ENCODE measurements around the gene PPP4R4. TPM values are rescaled to one million over a fixed set of nuclear protein-coding genes. Genes with fewer than 3 reads are reported as not detected.

Gene PPP4R4
- polyA plus RNA-seq, 3 donors: 0.08 TPM; not detected in 2

- no peak overlapping the region for H3K4me3 ChIP-seq (replicated peaks in 1 of 3; ENCODE audit: low read depth in 2 of 3, low read length in 3 of 3)
- no peaks in the 10 kb centered on the region for H3K36me3 Mint-ChIP-seq
- H3K27me3 ChIP-seq (ENCODE audit: control insufficient read depth in 2 of 2, insufficient read depth in 2 of 2, low read length in 2 of 2): no peaks in the 10 kb centered on the region
- no peak overlapping the region for H3K9ac ChIP-seq (ENCODE audit: insufficient read depth, low read length, poor library complexity, severe bottlenecking)
- H2AFZ ChIP-seq (ENCODE audit: insufficient read depth, low read depth, low read length, poor library complexity, severe bottlenecking): no peak overlapping the region
- DNase-seq: no peak
- no peak overlapping the region for H3K27ac Mint-ChIP-seq
- no peaks in the 10 kb centered on the region for H3K79me2 ChIP-seq (ENCODE audit: insufficient read depth, low read length)
- H3K36me3 ChIP-seq (replicated peaks in 1 of 2; ENCODE audit: control insufficient read depth in 1 of 2, insufficient read depth in 2 of 2, low read length in 2 of 2): no peaks in the 10 kb centered on the region
- no peaks in the 10 kb centered on the region for H3K9me3 ChIP-seq (replicated peaks in 1 of 2; ENCODE audit: control insufficient read depth in 1 of 2, insufficient read depth in 1 of 2, low read length in 2 of 2)
- H3K4me3 Mint-ChIP-seq: no peak overlapping the region
- H3K9me3 Mint-ChIP-seq: peaks cover 0 to 3% (median 2%) of the 10 kb centered on the region in 7 donors
- no peaks in the 10 kb centered on the region for H3K4me1 ChIP-seq (ENCODE audit: control insufficient read depth in 1 of 2, insufficient read depth in 2 of 2, low read length in 2 of 2)
- H3K27me3 Mint-ChIP-seq (ENCODE audit: low read depth in 3 of 3): peaks cover 0 to 4% (median 3%) of the 10 kb centered on the region in 3 donors
- TF ChIP-seq CTCF (IDR thresholded peaks at IDR 0.05): no peak
- H3K4me2 ChIP-seq (replicated peaks; ENCODE audit: extremely low read depth, low read length, poor library complexity, severe bottlenecking): no peak overlapping the region
- intact Hi-C loops (cut with micrococcal nuclease): no loop called here
- no peaks in the 10 kb centered on the region for H3K4me1 Mint-ChIP-seq
- H4K20me1 ChIP-seq (ENCODE audit: insufficient read depth, low read length): no peaks in the 10 kb centered on the region
- 100% methylated on average over 1 of the region's 2 CpGs for WGBS (ENCODE audit: insufficient coverage)
- no peak overlapping the region for H3K27ac ChIP-seq (ENCODE audit: low read depth in 1 of 2, low read length in 2 of 2)
Measured at GRCh38 chr14:94284221-94284620, 110.1 kb downstream of the PPP4R4 start.

- Histone ChIP-seq H4K20me1 (ENCODE audit: insufficient read depth, low read length) (no peaks in the 10 kb centered on the region), H3K4me3 (replicated peaks in 1 of 3; ENCODE audit: low read depth in 2 of 3, low read length in 3 of 3) (no peak overlapping the region), H3K27me3 (ENCODE audit: control insufficient read depth in 2 of 2, insufficient read depth in 2 of 2, low read length in 2 of 2) (no peaks in the 10 kb centered on the region), H3K9ac (ENCODE audit: insufficient read depth, low read length, poor library complexity, severe bottlenecking) (no peak overlapping the region), H3K27ac (ENCODE audit: low read depth in 1 of 2, low read length in 2 of 2) (no peak overlapping the region), H3K36me3 (replicated peaks in 1 of 2; ENCODE audit: control insufficient read depth in 1 of 2, insufficient read depth in 2 of 2, low read length in 2 of 2) (no peaks in the 10 kb centered on the region), H3K4me2 (replicated peaks; ENCODE audit: extremely low read depth, low read length, poor library complexity, severe bottlenecking) (no peak overlapping the region), H3K79me2 (ENCODE audit: insufficient read depth, low read length) (no peaks in the 10 kb centered on the region), H3K4me1 (ENCODE audit: control insufficient read depth in 1 of 2, insufficient read depth in 2 of 2, low read length in 2 of 2) (no peaks in the 10 kb centered on the region), H2AFZ (ENCODE audit: insufficient read depth, low read depth, low read length, poor library complexity, severe bottlenecking) (no peak overlapping the region), H3K9me3 (replicated peaks in 1 of 2; ENCODE audit: control insufficient read depth in 1 of 2, insufficient read depth in 1 of 2, low read length in 2 of 2) (no peaks in the 10 kb centered on the region)
- no peak for TF ChIP-seq CTCF (IDR thresholded peaks at IDR 0.05)
- Mint-ChIP-seq H3K4me1 (no peaks in the 10 kb centered on the region), H3K36me3 (no peaks in the 10 kb centered on the region), H3K27ac (no peak overlapping the region), H3K27me3 (ENCODE audit: low read depth in 3 of 3) (peaks cover 0 to 4% (median 3%) of the 10 kb centered on the region in 3 donors), H3K4me3 (no peak overlapping the region), H3K9me3 (peaks cover 0 to 3% (median 2%) of the 10 kb centered on the region in 7 donors)
- intact Hi-C loops (cut with micrococcal nuclease): no loop called here
- DNase-seq: no peak
Measured at GRCh38 chr14:94285158-94285557, 111.0 kb downstream of the PPP4R4 start.

Data from CD14-positive monocyte (primary cell).